ENCODE data around the gene LRRC3.

DNA sequence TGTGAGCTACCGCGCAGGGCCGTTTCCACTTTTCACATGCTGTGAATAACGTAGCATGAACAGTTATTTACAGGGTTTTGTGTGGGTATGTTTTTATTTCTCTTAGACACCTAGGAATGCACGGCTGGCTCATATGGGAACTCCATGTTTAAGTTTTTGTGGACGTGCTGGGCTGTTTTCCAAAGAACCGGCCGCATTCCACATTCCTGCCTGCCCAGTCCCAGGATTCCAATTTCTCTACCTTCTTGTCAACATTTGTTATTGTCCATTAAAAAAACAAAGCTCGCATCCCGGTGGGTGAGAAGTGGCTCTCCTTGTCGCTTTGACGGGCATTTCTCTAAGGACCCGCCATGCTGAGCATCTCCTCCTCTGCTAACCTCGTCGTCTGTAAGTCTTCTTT lies 47.1 kb upstream of the LRRC3 start:
- no peak for TF ChIP-seq EZH2phosphoT487 (IDR thresholded peaks at IDR 0.05; ENCODE audit: low read length)
- TF ChIP-seq, protein P1, sequence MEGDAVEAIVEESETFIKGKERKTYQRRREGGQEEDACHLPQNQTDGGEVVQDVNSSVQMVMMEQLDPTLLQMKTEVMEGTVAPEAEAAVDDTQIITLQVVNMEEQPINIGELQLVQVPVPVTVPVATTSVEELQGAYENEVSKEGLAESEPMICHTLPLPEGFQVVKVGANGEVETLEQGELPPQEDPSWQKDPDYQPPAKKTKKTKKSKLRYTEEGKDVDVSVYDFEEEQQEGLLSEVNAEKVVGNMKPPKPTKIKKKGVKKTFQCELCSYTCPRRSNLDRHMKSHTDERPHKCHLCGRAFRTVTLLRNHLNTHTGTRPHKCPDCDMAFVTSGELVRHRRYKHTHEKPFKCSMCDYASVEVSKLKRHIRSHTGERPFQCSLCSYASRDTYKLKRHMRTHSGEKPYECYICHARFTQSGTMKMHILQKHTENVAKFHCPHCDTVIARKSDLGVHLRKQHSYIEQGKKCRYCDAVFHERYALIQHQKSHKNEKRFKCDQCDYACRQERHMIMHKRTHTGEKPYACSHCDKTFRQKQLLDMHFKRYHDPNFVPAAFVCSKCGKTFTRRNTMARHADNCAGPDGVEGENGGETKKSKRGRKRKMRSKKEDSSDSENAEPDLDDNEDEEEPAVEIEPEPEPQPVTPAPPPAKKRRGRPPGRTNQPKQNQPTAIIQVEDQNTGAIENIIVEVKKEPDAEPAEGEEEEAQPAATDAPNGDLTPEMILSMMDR (IDR thresholded peaks at IDR 0.05; ENCODE audit: low read length): no peak
- no peak for TF ChIP-seq EZH2 (optimal IDR thresholded peaks at IDR 0.05; ENCODE audit: low read depth, low read length)

Measured in MM.1S (cell line).